DOHH2 (cell line): Measurements from ENCODE around the gene TRPM1.

Experiments
- CTCF ChIP-seq: fragments of 200-600 bp; sonication (generic); IDR thresholded peaks from one replicate; pipeline ENCODE4 v1.5.1; 2014; ENCODE audit warnings: antibody characterized with exemption, mild to moderate bottlenecking, low read depth, low read length; ENCODE audit not compliant: poor library complexity, severe bottlenecking
- EZH2phosphoT487 ChIP-seq: fragments of 200-600 bp; sonication (generic); IDR thresholded peaks from 2 replicates; pipeline ENCODE4 v1.6.1; 2017; ENCODE audit warnings: borderline replicate concordance, mild to moderate bottlenecking, antibody characterized with exemption, low read length, moderate library complexity, mixed read lengths

GRCh38 chr15:31098491-31098917 lies 3.0 kb downstream of the TRPM1 start:
- TF ChIP-seq CTCF (no peak), EZH2phosphoT487 (no peak)
